Dendritic cell treated with granulocyte-macrophage colony-stimulating factor and Interleukin-4, amounts not matched to agents 40 ng/mL and 50 ng/mL, for 4 days (primary cell): ENCODE results near the gene CTNNBIP1.

Experiments
- H3K27ac Mint-ChIP-seq: one replicate; pipeline ENCODE4 v1.8.0; 2022; ENCODE audit warnings: mild to moderate bottlenecking, mixed read lengths
- H3K27me3 Mint-ChIP-seq: one replicate; pipeline ENCODE4 v1.8.0; 2022; ENCODE audit warnings: mild to moderate bottlenecking, mixed read lengths
- H3K36me3 Mint-ChIP-seq: one replicate; pipeline ENCODE4 v1.8.0; 2022; ENCODE audit warnings: low read depth, mixed read lengths
- H3K4me1 Mint-ChIP-seq: one replicate; pipeline ENCODE4 v1.8.0; 2022; ENCODE audit warnings: low read depth, mixed read lengths
- H3K4me3 Mint-ChIP-seq: one replicate; pipeline ENCODE4 v1.8.0; 2022; ENCODE audit warnings: mild to moderate bottlenecking, moderate library complexity, mixed read lengths
- H3K9me3 Mint-ChIP-seq: one replicate; pipeline ENCODE4 v1.8.0; 2022; ENCODE audit warnings: mixed read lengths
- intact Hi-C: fragments of 100-400 bp; cut with micrococcal nuclease; formaldehyde crosslinking; loops from one replicate; pipeline ENCODE4 v1.15.0; 2022

CTNNBIP1 gene

GRCh38 chr1:9835758-9836631, 74.1 kb downstream of the CTNNBIP1 start:
- peaks cover 16% of the 10 kb centered on the region for H3K4me1 Mint-ChIP-seq

GRCh38 chr1:9835404-9835757, 74.7 kb downstream of the CTNNBIP1 start:
- peak overlapping the region; percentile 12 for H3K27ac Mint-ChIP-seq
- no peak overlapping the region for H3K4me3 Mint-ChIP-seq
- intact Hi-C loops, result no loop called here
- peaks cover 10% of the 10 kb centered on the region for H3K27me3 Mint-ChIP-seq
- H3K36me3 Mint-ChIP-seq, result no peaks in the 10 kb centered on the region
- H3K9me3 Mint-ChIP-seq, result no peaks in the 10 kb centered on the region
- peaks cover 16% of the 10 kb centered on the region for H3K4me1 Mint-ChIP-seq

More at GRCh38 chr1:9835758-9836631, 74.1 kb downstream of the CTNNBIP1 start:
- Mint-ChIP-seq H3K4me3 (no peak overlapping the region), H3K36me3 (no peaks in the 10 kb centered on the region), H3K27me3 (peaks cover 10% of the 10 kb centered on the region), H3K27ac (peak overlapping the region; percentile 12), H3K9me3 (no peaks in the 10 kb centered on the region)
- intact Hi-C loops, result no loop called here

GRCh38 chr1:9833632-9834031, 76.4 kb downstream of the CTNNBIP1 start:
- intact Hi-C loops, result no loop called here
- peaks cover 16% of the 10 kb centered on the region for H3K4me1 Mint-ChIP-seq

GRCh38 chr1:9827558-9828185, 82.4 kb downstream of the CTNNBIP1 start:
- Mint-ChIP-seq H3K4me1 (peaks cover 24% of the 10 kb centered on the region), H3K4me3 (no peak overlapping the region), H3K9me3 (no peaks in the 10 kb centered on the region), H3K27me3 (peaks cover 1% of the 10 kb centered on the region), H3K27ac (no peak overlapping the region), H3K36me3 (no peaks in the 10 kb centered on the region)
- intact Hi-C loops, result no loop called here

More at GRCh38 chr1:9833632-9834031, 76.4 kb downstream of the CTNNBIP1 start:
- peaks cover 7% of the 10 kb centered on the region for H3K27me3 Mint-ChIP-seq
- H3K27ac Mint-ChIP-seq, result no peak overlapping the region
- H3K9me3 Mint-ChIP-seq, result no peaks in the 10 kb centered on the region
- no peaks in the 10 kb centered on the region for H3K36me3 Mint-ChIP-seq
- no peak overlapping the region for H3K4me3 Mint-ChIP-seq

GRCh38 chr1:9826616-9827015, 83.5 kb downstream of the CTNNBIP1 start:
- Mint-ChIP-seq H3K36me3 (no peaks in the 10 kb centered on the region), H3K9me3 (no peaks in the 10 kb centered on the region), H3K27ac (no peak overlapping the region), H3K4me1 (peaks cover 24% of the 10 kb centered on the region), H3K4me3 (no peak overlapping the region), H3K27me3 (peaks cover 1% of the 10 kb centered on the region)
- intact Hi-C loops, result no loop called here

- H3K27me3 Mint-ChIP-seq, result no peaks in the 10 kb centered on the region
- intact Hi-C loops, result no loop called here
- no peaks in the 10 kb centered on the region for H3K9me3 Mint-ChIP-seq
- H3K27ac Mint-ChIP-seq, result peak overlapping the region; percentile 69
- H3K36me3 Mint-ChIP-seq, result no peaks in the 10 kb centered on the region
- no peak overlapping the region for H3K4me3 Mint-ChIP-seq
- peaks cover 24% of the 10 kb centered on the region for H3K4me1 Mint-ChIP-seq
Observed at GRCh38 chr1:9826087-9826486, 84.0 kb downstream of the CTNNBIP1 start.

- H3K9me3 Mint-ChIP-seq, result no peaks in the 10 kb centered on the region
- peak overlapping the region; percentile 69 for H3K27ac Mint-ChIP-seq
- peaks cover 29% of the 10 kb centered on the region for H3K4me1 Mint-ChIP-seq
- intact Hi-C loops, result no loop called here
- H3K36me3 Mint-ChIP-seq, result no peaks in the 10 kb centered on the region
- H3K4me3 Mint-ChIP-seq, result peak overlapping the region; percentile 56
- no peaks in the 10 kb centered on the region for H3K27me3 Mint-ChIP-seq
Observed at GRCh38 chr1:9825093-9826074, 84.7 kb downstream of the CTNNBIP1 start.

GRCh38 chr1:9824702-9825089, 85.4 kb downstream of the CTNNBIP1 start:
- H3K9me3 Mint-ChIP-seq, result no peaks in the 10 kb centered on the region
- H3K36me3 Mint-ChIP-seq, result no peaks in the 10 kb centered on the region
- intact Hi-C loops, result no loop called here
- peaks cover 35% of the 10 kb centered on the region for H3K4me1 Mint-ChIP-seq
- no peaks in the 10 kb centered on the region for H3K27me3 Mint-ChIP-seq
- H3K4me3 Mint-ChIP-seq, result peak overlapping the region; percentile 73
- H3K27ac Mint-ChIP-seq, result peak overlapping the region; percentile 69

- peak within 1 kb of the TSS; percentile 69 for H3K27ac Mint-ChIP-seq
- peak within 1 kb of the TSS; percentile 78 for H3K4me3 Mint-ChIP-seq
- intact Hi-C loops, result no loop called here
- no peaks in the 10 kb centered on the region for H3K36me3 Mint-ChIP-seq
- H3K9me3 Mint-ChIP-seq, result no peaks in the 10 kb centered on the region
- peaks cover 35% of the 10 kb centered on the region for H3K4me1 Mint-ChIP-seq
- H3K27me3 Mint-ChIP-seq, result no peaks in the 10 kb centered on the region
Observed at GRCh38 chr1:9823943-9824701, 85.9 kb downstream of the CTNNBIP1 start, which contains the start of gene CLSTN1. CLSTN1 (minus strand) TSS chr1:9823965; CDS start chr1:9823733, 232 bp downstream.

- Mint-ChIP-seq H3K9me3 (no peaks in the 10 kb centered on the region), H3K27me3 (no peaks in the 10 kb centered on the region), H3K4me1 (peaks cover 35% of the 10 kb centered on the region), H3K27ac (no peak overlapping the region), H3K36me3 (no peaks in the 10 kb centered on the region), H3K4me3 (peak overlapping the region; percentile 50)
- intact Hi-C loops, result no loop called here
Observed at GRCh38 chr1:9823693-9823942, 86.5 kb downstream of the CTNNBIP1 start.

GRCh38 chr1:9822897-9823692, 87.0 kb downstream of the CTNNBIP1 start:
- H3K9me3 Mint-ChIP-seq, result no peaks in the 10 kb centered on the region
- intact Hi-C loops, result no loop called here
- H3K4me1 Mint-ChIP-seq, result peaks cover 35% of the 10 kb centered on the region
- H3K4me3 Mint-ChIP-seq, result peak overlapping the region; percentile 78
- no peaks in the 10 kb centered on the region for H3K27me3 Mint-ChIP-seq
- H3K36me3 Mint-ChIP-seq, result no peaks in the 10 kb centered on the region
- H3K27ac Mint-ChIP-seq, result peak overlapping the region; percentile 58

- Mint-ChIP-seq H3K4me3 (peak overlapping the region; percentile 78), H3K9me3 (no peaks in the 10 kb centered on the region), H3K27ac (peak overlapping the region; percentile 58), H3K27me3 (no peaks in the 10 kb centered on the region), H3K4me1 (peaks cover 31% of the 10 kb centered on the region), H3K36me3 (no peaks in the 10 kb centered on the region)
- intact Hi-C loops, result no loop called here
Observed at GRCh38 chr1:9822490-9822889, 87.6 kb downstream of the CTNNBIP1 start.

GRCh38 chr1:9821710-9822109, 88.4 kb downstream of the CTNNBIP1 start:
- Mint-ChIP-seq H3K27ac (no peak overlapping the region), H3K4me1 (peaks cover 29% of the 10 kb centered on the region), H3K9me3 (no peaks in the 10 kb centered on the region), H3K36me3 (no peaks in the 10 kb centered on the region), H3K4me3 (no peak overlapping the region), H3K27me3 (no peaks in the 10 kb centered on the region)
- intact Hi-C loops, result no loop called here
